HepG2 (cell line): ENCODE data around the gene KRTCAP2. TPM values are rescaled to one million over a fixed set of nuclear protein-coding genes. Genes with fewer than 3 reads are reported as not detected.

Experiments
- CBX1 ChIP-seq: IDR thresholded peaks from one replicate; pipeline ENCODE4 v1.6.1; 2016; ENCODE audit warnings: antibody characterized with exemption, low read depth
- CHCHD3 ChIP-seq: sonication (generic); formaldehyde crosslinking; IDR thresholded peaks from 2 replicates; pipeline ENCODE4 v1.8.0; 2022; ENCODE audit warnings: mild to moderate bottlenecking, missing genetic modification reagents, moderate library complexity
- ISL2 ChIP-seq: sonication (generic); formaldehyde crosslinking; IDR thresholded peaks from 2 replicates; pipeline ENCODE4 v1.5.0; 2020; ENCODE audit warnings: missing genetic modification reagents
- LRRFIP1 ChIP-seq: sonication (generic); formaldehyde crosslinking; conservative IDR thresholded peaks from 2 replicates; pipeline ENCODE4 v1.4.0; 2020; ENCODE audit warnings: missing genetic modification reagents
- RBFOX2 ChIP-seq: fragments of 200-400 bp; formaldehyde crosslinking; IDR thresholded peaks from 2 replicates; pipeline ENCODE4 v1.6.1; 2017; ENCODE audit warnings: low read depth, mild to moderate bottlenecking, low read length
- TCF7L2 ChIP-seq: IDR thresholded peaks from 2 replicates; pipeline ENCODE4 v1.6.1; 2011; ENCODE audit warnings: mild to moderate bottlenecking, low read depth, low read length, moderate library complexity
- U2AF1 ChIP-seq: fragments of 200-400 bp; formaldehyde crosslinking; optimal IDR thresholded peaks from 2 replicates; pipeline ENCODE3; 2017; ENCODE audit warnings: mild to moderate bottlenecking, low read depth, low read length
- ZNF138 ChIP-seq: sonication (generic); formaldehyde crosslinking; IDR thresholded peaks from 2 replicates; pipeline ENCODE4 v1.5.0; 2020; ENCODE audit warnings: mild to moderate bottlenecking, low read depth, missing genetic modification reagents
- ZNF205 ChIP-seq: IDR thresholded peaks from 2 replicates; pipeline ENCODE4 v1.6.1; 2018; ENCODE audit warnings: missing biosample characterization, missing genetic modification reagents
- ZSCAN21 ChIP-seq: sonication (generic); formaldehyde crosslinking; IDR thresholded peaks from 2 replicates; pipeline ENCODE4 v1.8.0; 2022; ENCODE audit warnings: mild to moderate bottlenecking, missing genetic modification reagents, moderate library complexity, borderline replicate concordance
- polyA plus RNA-seq, 8 experiments: library from polyadenylated mRNA; depleted of rRNA in 3 of 8; stranded (reverse) in 7 of 8; unstranded in 1 of 8; fragments of >200 nt; fragmentation: Illumina TruSeq in 4 of 8; extraction: Trizol in 4 of 8; gene quantifications; 2 replicates each; pipeline versions ENCODE4 v1.2.1 to v1.2.3, GENCODE V29; 2011 to 2016; ENCODE audit warnings: low read depth in 4 of 8, missing spikeins in 1 of 8, mixed read lengths in 1 of 8; ENCODE audit not compliant: insufficient read depth in 1 of 8
- total RNA-seq, 5 experiments: library from RNA; depleted of rRNA; stranded (reverse); fragments of >200 nt; fragmentation: Illumina TruSeq; extraction: Trizol; gene quantifications; 2 replicates each; pipeline ENCODE4 v1.2.3, GENCODE V29; 2016; ENCODE audit warnings: low read depth in 1 of 5

KRTCAP2 gene
- total and polyA plus RNA-seq, 2 of the 13 experiments (the other 11 are each of a cell fraction or from before 2014, with no cell fraction given), result 77.3 to 79.4 TPM

- TF ChIP-seq CHCHD3 (CRISPR knock-in tag) (no peak), ZNF205 (CRISPR knock-in tag) (peak; percentile 64; the same call in 1 of the 2 replicates), ISL2 (CRISPR knock-in tag) (0 out of 2 replicates have a peak, but pooled peaks have one; percentile 13), ZSCAN21 (CRISPR knock-in tag) (peak; percentile 51; the same call in 1 of the 2 replicates), U2AF1 (peak; percentile 44), LRRFIP1 (CRISPR knock-in tag) (no peak), RBFOX2 (peak; percentile 84), TCF7L2 (no peak), ZNF138 (CRISPR knock-in tag) (peak; percentile 82; the same call in 1 of the 2 replicates), CBX1 (peak; percentile 62)
These were observed 33.0 kb downstream of the KRTCAP2 start, which contains the start of gene DPM3 (continued) for GRCh38 chr1:155139895-155140629.
